GM21381 (cell line): ENCODE data around the gene HNRNPA2B1.
A peak's percentile ranks its signal among the peaks of the same experiment; 100 is the strongest.

ENCODE experiments used
- ATAC-seq: cut with Tn5 transposase; IDR thresholded peaks from one replicate; pipeline ENCODE4 v1.9.1; 2021; ENCODE audit warnings: mild to moderate bottlenecking, moderate library complexity; ENCODE audit not compliant: unreplicated experiment

The HNRNPA2B1 gene

GRCh38 chr7:26200444-26201246 is at the start of gene HNRNPA2B1:
Gene HNRNPA2B1, minus strand, starts transcription at chr7:26200746. Its CDS starts 169 bp downstream, at chr7:26200577.
- ATAC-seq, result peak; percentile 57

GRCh38 chr7:26250239-26250638 is 49.7 kb upstream of the HNRNPA2B1 start:
- no peak for ATAC-seq

GRCh38 chr7:26245150-26245549 is 44.6 kb upstream of the HNRNPA2B1 start:
- ATAC-seq, result no peak

GRCh38 chr7:26238032-26238431 is 37.5 kb upstream of the HNRNPA2B1 start:
- ATAC-seq, result no peak

GRCh38 chr7:26237035-26237807 is 36.7 kb upstream of the HNRNPA2B1 start:
- ATAC-seq, result no peak

- no peak for ATAC-seq
Measured at GRCh38 chr7:26233902-26234511, 33.5 kb upstream of the HNRNPA2B1 start.

- ATAC-seq, result no peak
Measured at GRCh38 chr7:26227987-26228386, 27.4 kb upstream of the HNRNPA2B1 start.

GRCh38 chr7:26224359-26224758 is 23.8 kb upstream of the HNRNPA2B1 start:
- ATAC-seq, result no peak

GRCh38 chr7:26216049-26216448 is 15.5 kb upstream of the HNRNPA2B1 start:
- ATAC-seq, result no peak

- no peak for ATAC-seq
Measured at GRCh38 chr7:26213807-26214515, 13.4 kb upstream of the HNRNPA2B1 start.

- ATAC-seq, result no peak
Measured at GRCh38 chr7:26212921-26213718, 12.6 kb upstream of the HNRNPA2B1 start.

GRCh38 chr7:26208040-26208439 is 7.5 kb upstream of the HNRNPA2B1 start:
- ATAC-seq, result no peak

GRCh38 chr7:26203016-26203415 is 2.5 kb upstream of the HNRNPA2B1 start:
- ATAC-seq, result no peak

GRCh38 chr7:26202019-26202990 is 1.8 kb upstream of the HNRNPA2B1 start:
- ATAC-seq, result peak; percentile 3

- peak; percentile 45 for ATAC-seq
Measured at GRCh38 chr7:26201247-26202018, 887 bp upstream of the HNRNPA2B1 start, which contains the start of gene CBX3. Gene CBX3, plus strand, starts transcription at chr7:26201745. Its CDS starts 1,254 bp downstream, at chr7:26202999.

GRCh38 chr7:26200038-26200443 is 505 bp downstream of the HNRNPA2B1 start:
- no peak for ATAC-seq

- no peak for ATAC-seq
Measured at GRCh38 chr7:26199301-26200037, 1.1 kb downstream of the HNRNPA2B1 start.
